Skin of body (tissue), 2 donors: ENCODE data around the gene THRB. TPM values are rescaled to one million over a fixed set of nuclear protein-coding genes. Genes with fewer than 3 reads are reported as not detected.

Experiments
- DNase-seq: peaks from one replicate; lab custom pipeline; 2025; lab: John Stamatoyannopoulos, UW
- total RNA-seq: library from RNA; depleted of rRNA; stranded (reverse); fragments of >200 nt; gene quantifications from one replicate; pipeline ENCODE4 v1.2.3, GENCODE V29; 2014

THRB gene
- total RNA-seq, 1 donor from 2014 or later: 18.1 TPM

DNA sequence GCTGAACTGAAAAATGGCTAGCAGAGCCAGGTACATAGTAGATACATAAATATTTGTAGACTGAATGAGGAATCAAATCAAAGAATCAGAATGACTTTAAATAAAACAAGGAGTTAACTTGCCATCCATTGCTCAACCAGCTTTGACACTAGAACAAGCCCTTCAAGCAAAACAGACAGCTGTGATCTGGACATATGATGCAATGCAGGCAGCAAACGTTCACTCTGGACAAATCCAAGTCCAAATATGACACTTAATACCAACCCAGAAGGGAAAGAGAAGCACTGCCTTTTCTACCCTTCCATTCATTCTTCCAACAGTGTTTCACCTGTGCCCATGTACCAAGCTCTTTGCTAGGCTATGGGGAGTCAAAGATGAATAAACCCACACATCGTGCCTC lies 4.5 kb downstream of the THRB start:
- no peak for DNase-seq

DNA sequence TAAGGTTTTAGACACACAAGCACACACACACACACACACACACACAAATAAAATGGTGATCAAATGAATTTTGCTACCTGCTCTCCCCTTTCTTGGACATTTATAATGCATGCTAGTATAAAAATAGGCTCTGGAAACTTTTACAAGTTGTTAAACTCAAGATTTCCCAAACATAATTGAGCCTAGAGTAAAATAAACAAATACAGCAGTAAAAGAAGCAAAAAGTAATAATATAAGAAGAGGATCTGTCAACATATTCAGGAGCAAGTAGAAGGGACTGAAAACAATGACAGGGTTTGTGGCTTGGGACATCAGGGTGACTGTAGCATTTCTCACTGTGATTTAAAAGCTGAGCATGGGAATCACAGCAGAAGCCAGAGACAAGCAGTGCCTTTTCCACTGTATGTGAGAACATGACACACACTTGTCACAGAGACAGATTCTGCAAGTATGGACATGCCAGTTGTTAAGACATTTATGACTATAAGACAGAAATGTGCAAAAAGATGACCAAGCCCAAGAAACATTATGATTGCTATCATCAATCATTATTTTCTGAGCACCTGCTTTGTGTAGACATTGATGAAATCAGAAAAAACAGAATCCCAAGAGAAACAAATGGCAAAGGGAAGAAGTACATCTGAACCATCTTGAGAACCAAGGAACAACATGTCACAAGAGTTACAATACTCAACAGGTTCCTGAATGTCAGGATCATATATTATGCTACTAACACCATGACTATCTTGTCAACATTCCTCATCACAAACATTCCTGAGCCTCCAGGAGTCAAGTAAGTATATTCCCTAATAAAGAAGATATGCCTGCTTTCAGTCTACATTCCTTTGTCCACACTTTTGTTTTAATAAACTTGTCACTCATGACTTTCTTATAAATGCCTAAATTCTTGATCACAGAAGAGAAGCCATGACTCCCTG lies 7.1 kb downstream of the THRB start:
- DNase-seq: no peak

- DNase-seq: no peak
These were observed 9.1 kb downstream of the THRB start for GRCh38 chr3:24485511-24485910.

DNA sequence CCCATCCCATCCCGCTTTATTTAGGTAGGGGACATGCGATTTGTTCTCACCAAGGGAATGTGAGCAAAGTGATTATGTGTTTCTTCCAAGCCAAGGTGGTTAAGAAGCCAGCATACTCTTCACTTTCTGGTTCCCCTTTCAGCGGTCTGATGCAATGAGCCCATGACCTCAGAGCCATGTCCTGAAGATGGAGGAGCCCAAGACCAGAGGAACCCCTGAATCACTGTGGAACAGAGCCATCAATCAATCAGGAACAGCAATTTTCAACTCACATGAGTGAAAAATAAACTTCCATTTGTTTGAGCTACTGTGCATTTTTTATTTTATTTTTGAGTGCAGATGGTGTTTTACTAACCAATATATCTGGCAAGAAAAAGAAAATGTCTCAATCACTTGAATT lies 10.8 kb downstream of the THRB start:
- DNase-seq: no peak

- no peak for DNase-seq
These were observed 12.4 kb downstream of the THRB start for GRCh38 chr3:24482096-24482705.

DNA sequence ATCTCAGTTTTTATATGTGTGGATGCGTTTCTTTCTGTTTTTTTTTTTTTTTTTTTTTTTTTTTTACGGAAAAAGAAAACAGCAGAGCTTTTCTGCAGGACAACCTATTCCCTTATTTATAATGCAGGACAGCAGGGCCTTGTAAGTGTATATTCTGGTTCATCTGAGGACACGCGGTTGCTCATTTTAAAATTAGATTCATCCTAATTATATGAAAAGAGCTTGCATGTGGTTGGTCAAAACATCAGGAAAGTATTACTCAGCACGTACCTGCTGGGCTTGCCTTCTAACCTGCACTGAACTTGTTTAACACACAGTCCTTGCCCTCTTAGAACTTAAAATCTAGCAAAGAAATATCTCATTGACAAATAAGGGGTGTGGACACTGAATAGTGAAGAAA lies 13.5 kb downstream of the THRB start:
- DNase-seq: no peak

DNA sequence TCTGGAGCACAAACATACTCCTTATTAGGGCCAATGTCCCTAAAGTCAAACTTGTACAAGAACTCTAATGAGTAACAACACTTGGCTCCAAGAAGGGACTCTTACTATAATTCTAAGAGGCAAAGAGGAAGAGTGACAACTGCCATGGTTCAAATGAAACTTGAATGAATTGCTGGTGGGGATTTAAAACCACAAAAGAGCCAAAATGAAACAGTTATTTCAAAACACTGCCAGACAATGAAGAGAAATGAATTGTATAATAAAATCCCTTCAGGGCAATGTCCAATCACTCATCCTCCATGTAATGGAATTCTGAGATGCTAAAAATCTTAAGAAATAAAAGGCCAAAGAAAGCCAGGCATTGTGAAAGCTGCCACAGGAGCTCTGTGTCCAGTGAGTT lies 14.2 kb downstream of the THRB start:
- no peak for DNase-seq

DNA sequence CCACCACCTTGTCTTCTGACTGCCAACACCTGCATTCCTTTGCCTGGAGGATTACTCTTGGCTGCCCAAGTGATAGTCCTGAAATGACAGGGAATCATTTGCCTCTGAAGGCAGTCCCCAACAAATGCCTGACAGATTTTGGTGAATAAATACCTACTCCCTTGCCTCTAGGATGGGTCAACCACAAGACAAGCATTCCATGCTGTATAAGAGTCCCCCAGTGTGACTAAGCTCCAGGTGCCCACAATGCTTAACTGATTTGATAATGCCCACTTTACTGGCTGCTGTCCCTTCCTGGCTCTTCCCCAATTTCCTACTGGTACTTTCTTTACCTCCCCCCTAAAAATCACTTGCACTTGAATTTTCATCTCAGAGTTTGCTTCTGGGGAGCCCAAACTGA lies 14.8 kb downstream of the THRB start:
- DNase-seq: no peak

GRCh38 chr3:24476871-24477656 lies 17.6 kb downstream of the THRB start:
- no peak for DNase-seq

- DNase-seq: no peak
These were observed 18.7 kb downstream of the THRB start for GRCh38 chr3:24475925-24476324.

DNA sequence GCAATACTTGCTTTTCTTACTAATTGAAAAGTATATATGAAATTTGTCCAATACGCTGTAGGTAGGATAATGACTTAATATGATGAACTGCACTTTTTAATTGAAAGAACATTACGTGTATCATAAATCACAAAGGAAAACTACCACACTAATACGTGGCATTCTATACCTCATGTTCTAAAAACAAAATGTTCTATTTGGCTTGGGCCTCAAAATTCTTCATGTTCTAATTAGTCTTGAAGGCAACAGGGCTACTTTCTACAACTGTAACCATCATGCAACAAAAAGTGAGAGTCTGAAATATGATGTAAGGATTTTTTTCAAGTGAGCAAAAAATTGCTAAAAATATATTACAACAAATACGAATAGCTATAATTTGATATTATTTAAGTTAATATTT lies 19.8 kb downstream of the THRB start:
- no peak for DNase-seq

DNA sequence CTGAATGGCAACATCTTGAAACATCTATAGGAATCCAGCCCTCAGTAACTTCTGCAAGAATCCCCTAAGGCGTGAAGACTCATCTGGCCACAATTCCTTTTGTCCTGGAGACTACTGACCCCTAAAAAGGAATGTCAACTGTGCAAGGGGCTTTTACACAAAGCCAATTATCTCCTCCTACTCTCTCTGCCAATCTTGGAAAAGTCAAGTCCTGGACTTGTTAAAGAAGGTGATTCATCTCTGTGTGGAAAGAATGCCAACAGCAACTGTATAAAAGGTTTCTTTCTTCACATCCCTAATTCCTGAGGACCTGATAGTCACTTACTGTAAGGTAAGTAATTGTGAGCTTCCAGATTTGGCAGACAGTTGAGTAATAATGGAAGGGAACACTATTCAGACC lies 22.3 kb downstream of the THRB start:
- no peak for DNase-seq

GRCh38 chr3:24471486-24471885 lies 23.2 kb downstream of the THRB start:
- DNase-seq: no peak

DNA sequence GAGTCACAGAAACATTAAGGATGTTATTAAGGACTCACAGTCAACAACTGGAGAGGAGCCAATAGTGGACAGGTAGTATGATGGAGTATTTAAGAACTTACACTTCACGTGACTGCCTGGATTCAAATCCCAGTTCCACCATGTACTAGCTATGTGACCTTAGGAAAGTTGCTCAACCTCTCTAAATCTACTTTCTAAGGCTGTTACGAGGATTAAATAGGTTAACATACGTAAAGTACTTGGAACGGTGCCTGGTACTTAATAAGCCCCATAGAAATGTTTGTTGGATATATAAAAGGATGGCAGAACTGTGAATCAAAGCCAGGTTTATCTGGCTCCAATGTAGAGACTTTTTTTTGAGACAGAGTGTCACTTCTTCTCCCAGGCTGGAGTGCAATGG lies 24.4 kb downstream of the THRB start:
- no peak for DNase-seq

GRCh38 chr3:24464389-24464788 lies 30.3 kb downstream of the THRB start:
- DNase-seq: no peak

DNA sequence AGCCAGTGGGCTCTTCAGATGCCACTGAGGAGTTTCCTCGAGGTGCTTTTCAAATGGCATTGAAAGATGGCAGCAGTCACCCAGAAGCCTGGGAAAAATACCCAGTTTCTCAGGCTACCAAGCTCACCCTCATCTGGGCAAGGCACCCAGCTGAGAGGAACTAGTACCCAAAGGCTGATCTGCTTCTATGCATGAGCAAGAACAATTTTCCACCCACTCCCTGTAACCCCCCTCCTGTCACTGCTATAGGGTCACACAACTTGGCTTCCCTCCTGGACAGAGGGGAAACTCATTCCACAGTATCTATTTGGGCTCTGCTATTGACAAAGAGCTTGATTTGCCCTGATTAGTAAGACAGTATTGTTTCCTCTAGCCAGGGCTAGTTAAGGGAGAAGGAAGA lies 31.9 kb downstream of the THRB start:
- DNase-seq: no peak

DNA sequence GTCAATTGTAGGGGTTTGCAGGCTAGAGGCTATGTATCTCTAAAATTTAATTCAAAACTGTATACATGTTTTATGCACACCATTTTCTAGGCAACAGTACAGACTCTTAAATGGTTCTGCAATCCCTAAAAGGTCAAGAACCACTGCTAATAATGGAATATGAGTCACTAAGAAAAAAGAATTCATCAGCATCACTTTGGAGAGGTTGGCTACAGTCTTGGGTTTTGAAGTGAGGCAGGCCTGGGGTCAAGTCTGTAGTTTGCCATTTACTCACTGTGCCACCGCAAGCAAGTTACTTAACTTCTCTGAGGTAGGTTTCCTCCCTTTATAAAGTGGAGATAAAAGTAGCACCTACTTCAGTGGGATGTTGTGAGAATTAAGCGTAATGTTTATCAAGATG lies 33.7 kb downstream of the THRB start:
- DNase-seq: no peak

DNA sequence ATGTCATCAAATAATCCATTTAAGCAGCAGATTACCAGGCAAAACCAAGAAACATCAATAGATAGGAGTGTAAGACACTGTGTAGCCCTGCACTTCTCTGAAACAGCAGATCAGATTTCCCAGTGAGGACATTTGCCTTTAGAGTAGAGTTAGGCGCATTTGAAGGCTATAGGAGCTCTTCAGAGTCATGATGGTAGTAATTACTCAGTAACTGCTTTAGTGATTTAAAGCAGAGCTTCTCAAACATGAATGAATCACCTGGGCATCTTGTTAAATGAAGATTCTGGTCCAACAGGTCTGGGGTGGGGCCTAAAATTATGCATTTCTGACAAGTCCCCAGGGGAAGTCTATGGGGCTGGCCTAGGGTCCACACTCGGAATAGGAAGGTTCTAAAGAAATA lies 36.9 kb downstream of the THRB start:
- no peak for DNase-seq

DNA sequence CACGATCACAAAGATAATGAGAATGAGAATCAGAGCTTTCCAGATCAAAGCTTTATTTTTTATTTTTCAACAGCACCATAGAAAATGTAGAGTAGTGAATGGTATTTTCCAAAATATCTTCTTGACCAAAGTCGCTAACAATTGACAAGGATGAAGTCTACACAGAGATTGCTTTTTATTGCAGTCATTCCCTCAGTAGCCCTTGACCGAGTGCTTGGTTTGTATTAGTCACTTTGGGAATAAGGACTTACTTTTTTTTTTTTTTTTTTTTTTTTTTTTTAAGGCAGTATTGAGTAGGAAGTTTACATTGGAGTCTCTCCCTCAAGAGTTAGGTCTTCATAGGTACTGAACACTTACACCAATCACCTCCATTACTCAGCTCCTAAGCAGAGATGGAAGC lies 39.8 kb downstream of the THRB start:
- DNase-seq: no peak

DNA sequence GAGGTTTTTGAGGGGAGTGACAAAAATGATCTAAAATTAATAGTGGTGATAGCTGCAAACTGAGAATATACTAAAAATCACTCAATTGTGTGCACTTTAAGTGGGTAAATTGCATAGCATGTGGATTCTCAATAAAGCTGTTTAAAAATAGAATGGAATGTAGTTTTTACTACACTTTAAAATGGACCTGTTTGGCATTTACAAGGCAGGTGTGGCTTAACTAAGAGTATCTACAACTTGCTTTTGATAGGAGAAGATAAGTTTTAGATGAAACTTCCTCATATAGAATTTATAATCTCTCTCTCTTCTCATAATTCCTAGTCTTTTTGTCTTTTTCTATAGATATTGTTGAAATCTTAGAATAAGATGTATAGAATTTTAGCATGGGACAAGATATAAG lies 40.3 kb downstream of the THRB start:
- DNase-seq: no peak

GRCh38 chr3:24451461-24452099 lies 43.1 kb downstream of the THRB start:
- no peak for DNase-seq
